A673 (cell line): ENCODE measurements around the gene DKK2. TPM values are rescaled to one million over a fixed set of nuclear protein-coding genes. Genes with fewer than 3 reads are reported as not detected.
A peak's percentile ranks its signal among the peaks of the same experiment; 100 is the strongest.

Source experiments
- BruUV-seq: library from RNA; stranded (reverse); fragments of 400-500 nt; replicated peaks from 2 replicates; lab custom pipeline; 2021; lab: Mats Ljungman, UMichigan
- CTCF ChIA-PET: fragments of 300-600 bp; sonication (Branson Sonifier 250); formaldehyde crosslinking; loops from one replicate; lab custom pipeline; 2022; ENCODE audit warnings: antibody characterized with exemption; lab: Charles Lee
- POLR2A ChIA-PET: fragments of 300-600 bp; sonication (Branson Sonifier 250); formaldehyde crosslinking; loops from one replicate; lab custom pipeline; 2022; ENCODE audit warnings: antibody characterized with exemption; ENCODE audit not compliant: low non-redundant PET; lab: Charles Lee
- DNase-seq: peaks from one replicate; pipeline ENCODE4 v3.0.0-alpha.2; 2015; ENCODE audit warnings: low spot score
- H3K27ac ChIP-seq: fragments of 200-600 bp; sonication (generic); 2 replicates; pipeline ENCODE4 v1.5.1; 2016; ENCODE audit warnings: mixed run types, low read depth, mild to moderate bottlenecking, mixed read lengths, antibody characterized with exemption, low read length; ENCODE audit not compliant: poor library complexity, severe bottlenecking
- H3K27me3 ChIP-seq: fragments of 200-600 bp; sonication (generic); replicated peaks from 2 replicates; pipeline ENCODE4 v1.6.1; 2017; ENCODE audit warnings: mixed run types, low read depth, mild to moderate bottlenecking, mixed read lengths, antibody characterized with exemption, low read length; ENCODE audit not compliant: insufficient read depth, poor library complexity
- H3K36me3 ChIP-seq: fragments of 200-600 bp; sonication (generic); 2 replicates; pipeline ENCODE4 v1.6.1; 2016; ENCODE audit warnings: mixed run types, mild to moderate bottlenecking, mixed read lengths, antibody characterized with exemption, low read length; ENCODE audit not compliant: insufficient read depth, poor library complexity, severe bottlenecking
- H3K4me1 ChIP-seq: fragments of 200-600 bp; sonication (generic); 2 replicates; pipeline ENCODE4 v1.6.1; 2017; ENCODE audit warnings: mixed run types, mild to moderate bottlenecking, mixed read lengths, antibody characterized with exemption, low read length; ENCODE audit not compliant: insufficient read depth, poor library complexity, severe bottlenecking
- H3K4me3 ChIP-seq: fragments of 200-600 bp; sonication (generic); 2 replicates; pipeline ENCODE4 v1.5.1; 2016; ENCODE audit warnings: low read depth, mixed run types, mild to moderate bottlenecking, mixed read lengths, low read length; ENCODE audit not compliant: poor library complexity, severe bottlenecking
- H3K9me3 ChIP-seq: fragments of 200-600 bp; sonication (generic); 2 replicates; pipeline ENCODE4 v1.6.1; 2016; ENCODE audit warnings: mixed run types, low read depth, mild to moderate bottlenecking, mixed read lengths, antibody characterized with exemption, low read length; ENCODE audit not compliant: poor library complexity, severe bottlenecking
- EZH2 ChIP-seq: fragments of 200-600 bp; sonication (generic); IDR thresholded peaks from 2 replicates; pipeline ENCODE4 v1.6.1; 2017; ENCODE audit warnings: borderline replicate concordance, low read depth, mild to moderate bottlenecking, mixed read lengths, antibody characterized with exemption, low read length; ENCODE audit not compliant: poor library complexity, severe bottlenecking
- intact Hi-C: fragments of 100-400 bp; cut with micrococcal nuclease; formaldehyde crosslinking; loops from one replicate; pipeline ENCODE4 v1.10.0; 2022; ENCODE audit not compliant: unreplicated experiment
- total RNA-seq: library from RNA; stranded (reverse); gene quantifications from 2 replicates; pipeline ENCODE4 v1.2.3, GENCODE V29; 2021
- TF ChIP-seq, protein P1 (sequence below): fragments of 300-800, 200-600 bp; sonication (generic); conservative IDR thresholded peaks from 2 replicates; pipeline ENCODE4 v1.5.1; 2017; ENCODE audit warnings: low read depth, mild to moderate bottlenecking, antibody characterized with exemption, low read length, moderate library complexity, mixed read lengths

DKK2 gene
- total RNA-seq, 1 experiment from 2014 or later: 99.3 TPM

GRCh38 chr4:106971636-106972035 lies 64.5 kb downstream of the DKK2 start:
- Histone ChIP-seq H3K27ac (no peak overlapping the region), H3K4me3 (no peak overlapping the region), H3K4me1 (peaks cover 12% of the 10 kb centered on the region), H3K27me3 (no peaks in the 10 kb centered on the region), H3K9me3 (no peaks in the 10 kb centered on the region), H3K36me3 (peaks cover 4% of the 10 kb centered on the region)
- no TSS peak for BruUV-seq
- intact Hi-C loops: no loop called here
- TF ChIP-seq, protein P1, sequence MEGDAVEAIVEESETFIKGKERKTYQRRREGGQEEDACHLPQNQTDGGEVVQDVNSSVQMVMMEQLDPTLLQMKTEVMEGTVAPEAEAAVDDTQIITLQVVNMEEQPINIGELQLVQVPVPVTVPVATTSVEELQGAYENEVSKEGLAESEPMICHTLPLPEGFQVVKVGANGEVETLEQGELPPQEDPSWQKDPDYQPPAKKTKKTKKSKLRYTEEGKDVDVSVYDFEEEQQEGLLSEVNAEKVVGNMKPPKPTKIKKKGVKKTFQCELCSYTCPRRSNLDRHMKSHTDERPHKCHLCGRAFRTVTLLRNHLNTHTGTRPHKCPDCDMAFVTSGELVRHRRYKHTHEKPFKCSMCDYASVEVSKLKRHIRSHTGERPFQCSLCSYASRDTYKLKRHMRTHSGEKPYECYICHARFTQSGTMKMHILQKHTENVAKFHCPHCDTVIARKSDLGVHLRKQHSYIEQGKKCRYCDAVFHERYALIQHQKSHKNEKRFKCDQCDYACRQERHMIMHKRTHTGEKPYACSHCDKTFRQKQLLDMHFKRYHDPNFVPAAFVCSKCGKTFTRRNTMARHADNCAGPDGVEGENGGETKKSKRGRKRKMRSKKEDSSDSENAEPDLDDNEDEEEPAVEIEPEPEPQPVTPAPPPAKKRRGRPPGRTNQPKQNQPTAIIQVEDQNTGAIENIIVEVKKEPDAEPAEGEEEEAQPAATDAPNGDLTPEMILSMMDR: no peak
- no peak for TF ChIP-seq EZH2
- ChIA-PET CTCF (no interaction called here), POLR2A (no interaction called here)
- peak; percentile 53 for DNase-seq

- no peak overlapping the region for H3K4me3 ChIP-seq
- H3K27me3 ChIP-seq: no peaks in the 10 kb centered on the region
- CTCF ChIA-PET: no interaction called here
- no TSS peak for BruUV-seq
- intact Hi-C loops: no loop called here
- no peak overlapping the region for H3K27ac ChIP-seq
- H3K9me3 ChIP-seq: no peaks in the 10 kb centered on the region
- H3K4me1 ChIP-seq: peaks cover 12% of the 10 kb centered on the region
- no peak for TF ChIP-seq EZH2
- TF ChIP-seq, protein P1: no peak
- no peak for DNase-seq
- peaks cover 16% of the 10 kb centered on the region for H3K36me3 ChIP-seq
- POLR2A ChIA-PET: no interaction called here
Observed at GRCh38 chr4:106967892-106968291, 68.2 kb downstream of the DKK2 start.

DNA sequence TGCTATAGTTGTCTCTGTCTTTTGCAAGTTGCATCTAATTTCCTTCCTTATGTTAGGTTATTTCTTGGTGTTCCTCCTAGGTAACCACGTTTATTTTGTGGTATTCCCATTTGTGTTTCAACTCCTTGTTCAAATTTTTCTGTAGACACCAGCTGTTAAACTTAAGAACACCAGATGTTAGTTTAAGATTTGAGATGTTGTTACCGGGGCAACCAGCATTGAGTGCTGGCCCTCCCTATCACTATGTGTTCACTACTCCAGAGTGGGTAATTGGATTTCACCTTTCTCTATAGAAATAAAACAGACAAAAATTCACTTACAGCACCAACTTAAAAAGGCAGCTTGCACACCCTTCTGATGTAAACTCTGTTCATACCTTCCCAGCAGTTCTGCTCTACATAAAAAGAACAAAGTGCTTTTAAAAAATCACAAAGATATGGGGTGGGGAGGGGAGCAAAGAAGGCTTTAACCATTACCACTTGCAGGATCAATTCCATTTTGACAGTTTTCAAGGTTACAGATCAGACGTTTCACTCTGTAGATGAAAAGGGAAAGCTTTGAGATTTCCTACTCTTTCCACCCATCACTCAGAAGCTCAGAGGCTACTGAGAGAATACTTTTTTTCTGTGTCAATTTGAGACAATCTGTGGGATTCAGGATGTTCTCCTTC lies 82.9 kb downstream of the DKK2 start:
- Histone ChIP-seq H3K4me1 (no peaks in the 10 kb centered on the region), H3K27ac (no peak overlapping the region), H3K27me3 (no peaks in the 10 kb centered on the region), H3K9me3 (no peaks in the 10 kb centered on the region), H3K36me3 (no peaks in the 10 kb centered on the region), H3K4me3 (no peak overlapping the region)
- CTCF ChIA-PET: no interaction called here
- POLR2A ChIA-PET: no interaction called here
- intact Hi-C loops: no loop called here
- BruUV-seq: no TSS peak
- DNase-seq: peak; percentile 24
- no peak for TF ChIP-seq EZH2
- TF ChIP-seq, protein P1: no peak
